ENCODE measurements around the gene RHOH. TPM values are rescaled to one million over a fixed set of nuclear protein-coding genes. Genes with fewer than 3 reads are reported as not detected.

Gene RHOH
- total RNA-seq, 1 experiment from 2014 or later = 0.24 TPM

GRCh38 chr4:40246938-40247337 lies 50.1 kb downstream of the RHOH start:
- no peak for DNase-seq (ENCODE audit: low read depth)
- in situ Hi-C loops (cut with HindIII; ENCODE audit: low pct_unique_long_range_greater_than_20kb, low sequenced_read_pairs) = no loop called here

GRCh38 chr4:40247350-40247749 lies 50.5 kb downstream of the RHOH start:
- in situ Hi-C loops (cut with HindIII; ENCODE audit: low pct_unique_long_range_greater_than_20kb, low sequenced_read_pairs) = no loop called here
- DNase-seq (ENCODE audit: low read depth) = no peak

GRCh38 chr4:40251366-40251765 lies 54.5 kb downstream of the RHOH start:
- peak; percentile 19 for DNase-seq (ENCODE audit: low read depth)
- in situ Hi-C loops (cut with HindIII; ENCODE audit: low pct_unique_long_range_greater_than_20kb, low sequenced_read_pairs) = no loop called here

- DNase-seq (ENCODE audit: low read depth) = no peak
- in situ Hi-C loops (cut with HindIII; ENCODE audit: low pct_unique_long_range_greater_than_20kb, low sequenced_read_pairs) = no loop called here
Observed at GRCh38 chr4:40253906-40254305, 57.1 kb downstream of the RHOH start.

- in situ Hi-C loops (cut with HindIII; ENCODE audit: low pct_unique_long_range_greater_than_20kb, low sequenced_read_pairs) = no loop called here
- no peak for DNase-seq (ENCODE audit: low read depth)
Observed at GRCh38 chr4:40254608-40255392, 58.0 kb downstream of the RHOH start.

- in situ Hi-C loops (cut with HindIII; ENCODE audit: low pct_unique_long_range_greater_than_20kb, low sequenced_read_pairs) = no loop called here
Observed at GRCh38 chr4:40255393-40256281, 58.8 kb downstream of the RHOH start.

GRCh38 chr4:40256329-40256728 lies 59.5 kb downstream of the RHOH start:
- DNase-seq (ENCODE audit: low read depth) = no peak
- in situ Hi-C loops (cut with HindIII; ENCODE audit: low pct_unique_long_range_greater_than_20kb, low sequenced_read_pairs) = no loop called here

More at GRCh38 chr4:40255393-40256281, 58.8 kb downstream of the RHOH start:
- DNase-seq (ENCODE audit: low read depth) = peak; percentile 83

- in situ Hi-C loops (cut with HindIII; ENCODE audit: low pct_unique_long_range_greater_than_20kb, low sequenced_read_pairs) = no loop called here
- no peak for DNase-seq (ENCODE audit: low read depth)
Observed at GRCh38 chr4:40256817-40257216, 60.0 kb downstream of the RHOH start.

- in situ Hi-C loops (cut with HindIII; ENCODE audit: low pct_unique_long_range_greater_than_20kb, low sequenced_read_pairs) = no loop called here
- DNase-seq (ENCODE audit: low read depth) = no peak
Observed at GRCh38 chr4:40258627-40259026, 61.8 kb downstream of the RHOH start.

- in situ Hi-C loops (cut with HindIII; ENCODE audit: low pct_unique_long_range_greater_than_20kb, low sequenced_read_pairs) = no loop called here
Observed at GRCh38 chr4:40261231-40262076, 64.6 kb downstream of the RHOH start.

GRCh38 chr4:40262077-40262528 lies 65.3 kb downstream of the RHOH start:
- DNase-seq (ENCODE audit: low read depth) = no peak
- in situ Hi-C loops (cut with HindIII; ENCODE audit: low pct_unique_long_range_greater_than_20kb, low sequenced_read_pairs) = no loop called here

More at GRCh38 chr4:40261231-40262076, 64.6 kb downstream of the RHOH start:
- DNase-seq (ENCODE audit: low read depth) = peak; percentile 36

GRCh38 chr4:40262861-40263260 lies 66.0 kb downstream of the RHOH start:
- no peak for DNase-seq (ENCODE audit: low read depth)
- in situ Hi-C loops (cut with HindIII; ENCODE audit: low pct_unique_long_range_greater_than_20kb, low sequenced_read_pairs) = no loop called here

GRCh38 chr4:40264497-40264896 lies 67.7 kb downstream of the RHOH start:
- in situ Hi-C loops (cut with HindIII; ENCODE audit: low pct_unique_long_range_greater_than_20kb, low sequenced_read_pairs) = no loop called here
- no peak for DNase-seq (ENCODE audit: low read depth)

- no peak for DNase-seq (ENCODE audit: low read depth)
- in situ Hi-C loops (cut with HindIII; ENCODE audit: low pct_unique_long_range_greater_than_20kb, low sequenced_read_pairs) = no loop called here
Observed at GRCh38 chr4:40264995-40265909, 68.4 kb downstream of the RHOH start.

GRCh38 chr4:40265910-40266274 lies 69.1 kb downstream of the RHOH start:
- no peak for DNase-seq (ENCODE audit: low read depth)
- in situ Hi-C loops (cut with HindIII; ENCODE audit: low pct_unique_long_range_greater_than_20kb, low sequenced_read_pairs) = no loop called here

GRCh38 chr4:40269133-40269532 lies 72.3 kb downstream of the RHOH start:
- in situ Hi-C loops (cut with HindIII; ENCODE audit: low pct_unique_long_range_greater_than_20kb, low sequenced_read_pairs) = no loop called here
- no peak for DNase-seq (ENCODE audit: low read depth)

GRCh38 chr4:40270609-40271008 lies 73.8 kb downstream of the RHOH start:
- in situ Hi-C loops (cut with HindIII; ENCODE audit: low pct_unique_long_range_greater_than_20kb, low sequenced_read_pairs) = no loop called here

More at GRCh38 chr4:40270609-40271008, 73.8 kb downstream of the RHOH start:
- DNase-seq (ENCODE audit: low read depth) = no peak
